Renal cortex interstitium (tissue), 11 donors: Measurements from ENCODE around the gene NKD1. TPM values are rescaled to one million over a fixed set of nuclear protein-coding genes. Genes with fewer than 3 reads are reported as not detected.

Experiments
- DNase-seq, 11 donors: peaks; one replicate each; pipeline ENCODE4 v3.0.0-alpha.2; 2013; ENCODE audit warnings: low read depth in 9 of 11, low spot score in 4 of 11; ENCODE audit errors: extremely low read depth in 1 of 11
- polyA plus RNA-seq, 3 donors: library from polyadenylated mRNA; unstranded; fragments of 120-200 nt; gene quantifications; one replicate each; pipeline ENCODE4 v1.2.1, GENCODE V29; 2013; ENCODE audit not compliant: insufficient read length in 3 of 3

Gene NKD1
- polyA plus RNA-seq, 3 donors, result 10.6 to 13.5 (median 11.8) TPM

DNA sequence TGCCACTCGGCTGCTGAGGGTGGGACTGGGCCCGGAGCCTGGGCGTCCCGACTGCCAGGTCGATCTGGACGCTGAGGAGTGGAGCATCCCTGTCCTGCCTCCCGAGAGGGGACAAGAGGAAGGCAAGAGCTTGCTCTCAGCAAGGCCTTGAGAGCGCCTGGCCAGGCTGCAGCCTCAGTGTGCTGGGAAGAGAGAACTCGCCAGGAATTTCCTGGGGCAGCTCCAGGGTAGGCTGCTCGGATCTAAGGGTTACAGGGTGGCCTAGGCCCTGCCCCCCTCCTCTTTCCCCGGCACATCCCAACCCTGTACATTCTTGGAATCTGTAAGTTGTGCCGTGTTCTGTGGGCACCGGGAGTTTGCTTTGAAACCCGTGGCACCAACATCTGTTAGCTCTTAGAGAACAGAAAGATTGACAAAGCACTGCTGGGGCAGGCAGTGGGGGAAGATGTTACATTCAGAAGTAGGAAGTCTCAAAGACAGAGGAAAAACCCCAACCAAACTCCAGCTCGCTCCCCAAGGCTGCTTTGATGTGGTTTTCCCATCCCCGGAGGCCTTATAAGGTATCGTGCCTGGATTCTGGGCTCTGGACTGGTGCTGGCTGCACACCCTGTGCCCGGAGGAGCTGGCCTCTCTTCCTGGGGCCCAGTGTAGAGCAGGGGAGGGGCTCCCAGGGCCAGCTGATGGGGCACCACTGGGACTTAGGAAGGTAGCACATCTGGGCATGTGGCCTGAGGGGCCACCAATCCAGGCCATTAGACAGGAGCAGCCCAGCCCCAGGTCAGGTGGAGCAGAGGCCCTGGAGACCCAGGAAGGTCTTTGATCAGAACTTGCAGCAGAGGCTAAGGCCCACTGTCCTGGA is 55.2 kb downstream of the NKD1 start:
- DNase-seq, result no peak

GRCh38 chr16:50604065-50604418 is 55.8 kb downstream of the NKD1 start:
- no peak for DNase-seq

DNA sequence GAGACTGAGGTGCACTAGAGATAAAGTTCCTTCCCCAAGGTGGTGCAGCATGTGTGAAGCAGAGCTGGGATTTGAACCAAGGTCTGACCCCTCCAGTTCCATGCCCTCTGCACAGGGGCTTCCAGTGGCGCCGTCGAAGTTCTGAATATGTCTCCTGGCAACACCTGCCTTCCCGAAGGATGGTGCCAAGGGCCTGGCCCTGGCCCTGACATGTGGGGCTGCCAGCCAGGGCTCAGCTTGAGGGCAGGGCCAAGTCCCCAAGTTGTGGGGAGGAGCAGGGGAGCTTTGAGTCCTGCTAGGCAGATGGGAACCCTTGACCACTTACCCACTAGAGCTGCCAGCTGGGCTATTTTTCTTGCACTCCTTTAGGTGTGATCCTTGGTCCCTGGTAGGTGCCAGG is 56.4 kb downstream of the NKD1 start:
- no peak for DNase-seq

DNA sequence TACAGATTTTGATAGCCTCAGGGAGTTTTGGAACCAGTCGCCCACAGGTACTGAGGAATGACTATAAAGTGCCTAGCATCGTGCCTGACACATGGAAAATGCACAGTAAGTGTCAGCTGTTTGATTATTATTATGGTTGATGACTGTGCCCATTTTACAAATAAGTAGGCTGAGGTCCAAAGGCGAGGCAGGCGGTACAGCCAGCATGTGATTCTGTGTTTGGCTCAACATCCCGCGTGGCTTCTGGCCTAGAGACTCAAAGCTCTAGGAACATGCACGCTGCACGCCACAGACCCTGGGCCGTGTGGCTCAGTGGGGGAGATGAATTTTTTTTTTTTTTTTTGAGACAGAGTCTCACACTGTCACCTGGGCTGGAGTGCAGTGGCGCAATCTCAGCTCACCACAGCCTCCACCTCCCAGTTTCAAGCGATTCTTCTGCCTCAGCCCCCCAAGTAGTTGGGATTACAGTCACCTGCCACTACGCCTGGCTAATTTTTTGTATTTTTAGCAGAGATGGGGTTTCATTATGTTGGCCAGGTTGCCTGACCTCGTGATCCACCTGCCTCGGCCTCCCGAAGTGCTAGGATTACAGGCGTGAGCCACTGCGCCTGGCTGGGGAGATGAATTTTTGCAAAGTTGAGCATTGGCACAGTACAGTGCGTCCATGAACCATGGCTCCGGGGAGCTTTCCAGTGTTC is 57.7 kb downstream of the NKD1 start:
- no peak for DNase-seq

- DNase-seq, result no peak
Measured at GRCh38 chr16:50606431-50607050, 58.3 kb downstream of the NKD1 start.

- no peak for DNase-seq
Measured at GRCh38 chr16:50607051-50607431, 58.8 kb downstream of the NKD1 start.

DNA sequence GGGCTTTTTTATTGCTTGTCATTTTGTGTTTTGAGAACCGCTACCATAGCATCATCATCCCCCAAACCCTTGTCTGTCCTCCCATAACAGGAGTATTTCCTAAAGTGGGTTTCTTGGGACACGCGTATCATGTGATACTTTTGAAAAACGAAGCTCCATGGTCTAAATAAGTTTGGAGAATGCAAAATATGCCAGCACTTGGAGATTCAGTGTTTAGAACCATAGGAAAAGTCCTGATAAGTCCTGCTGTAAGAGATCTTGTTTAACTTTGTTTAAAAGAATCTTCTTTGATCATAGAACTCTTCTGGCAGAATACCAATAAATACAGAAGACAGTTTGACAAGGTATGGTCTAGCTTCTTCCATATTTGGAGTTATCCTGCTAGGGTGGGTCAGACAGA is 59.3 kb downstream of the NKD1 start:
- DNase-seq, result no peak

- no peak for DNase-seq
Measured at GRCh38 chr16:50607970-50608557, 59.9 kb downstream of the NKD1 start.

GRCh38 chr16:50609049-50609448 is 60.9 kb downstream of the NKD1 start:
- DNase-seq, result no peak

GRCh38 chr16:50609471-50609870 is 61.3 kb downstream of the NKD1 start:
- no peak for DNase-seq

DNA sequence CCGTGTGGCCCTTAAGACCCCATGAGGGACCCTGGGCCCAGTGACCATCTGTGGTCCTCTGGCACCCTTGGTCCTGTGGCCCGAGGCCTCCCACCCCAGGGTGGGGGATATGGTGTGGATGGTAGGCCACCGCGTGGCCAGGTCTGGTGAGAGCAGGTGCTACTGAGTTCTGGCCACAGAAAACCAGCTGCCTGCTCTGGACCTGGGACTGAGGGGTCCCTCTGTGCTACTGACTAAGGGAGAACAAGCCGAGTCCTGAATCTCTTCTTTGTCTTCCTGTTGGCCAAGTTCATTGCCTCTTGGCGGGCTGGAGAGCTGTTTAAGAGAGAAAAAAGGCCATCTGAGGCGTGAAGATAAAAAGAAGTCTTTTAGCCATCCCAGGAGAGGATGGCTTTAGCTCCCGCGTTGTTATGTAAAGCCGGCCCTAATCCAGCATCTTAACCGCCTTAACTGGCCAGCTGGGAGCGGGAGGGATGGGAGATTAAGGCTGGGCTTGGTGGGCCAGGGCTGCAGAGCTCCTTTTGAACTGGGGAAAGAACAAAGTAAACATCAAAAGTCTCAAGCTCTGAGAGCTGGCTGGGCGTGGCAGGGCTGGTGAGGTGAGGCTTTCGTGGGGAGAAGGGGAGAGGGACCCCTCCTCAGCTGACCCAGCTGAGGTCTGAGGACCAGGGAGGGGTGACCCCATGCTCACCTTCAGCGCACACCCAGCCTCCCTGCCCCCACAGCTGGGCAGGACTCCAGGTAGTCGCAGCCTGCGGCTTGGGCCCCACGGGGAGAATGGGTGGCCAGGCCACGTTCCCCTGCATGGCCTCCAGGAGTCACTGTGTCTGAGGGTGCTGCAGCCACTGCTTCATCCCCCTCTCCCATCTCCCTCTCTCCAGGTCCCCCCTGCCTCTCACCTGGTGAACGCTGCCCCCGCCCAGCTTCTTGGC is 62.4 kb downstream of the NKD1 start:
- no peak for DNase-seq

DNA sequence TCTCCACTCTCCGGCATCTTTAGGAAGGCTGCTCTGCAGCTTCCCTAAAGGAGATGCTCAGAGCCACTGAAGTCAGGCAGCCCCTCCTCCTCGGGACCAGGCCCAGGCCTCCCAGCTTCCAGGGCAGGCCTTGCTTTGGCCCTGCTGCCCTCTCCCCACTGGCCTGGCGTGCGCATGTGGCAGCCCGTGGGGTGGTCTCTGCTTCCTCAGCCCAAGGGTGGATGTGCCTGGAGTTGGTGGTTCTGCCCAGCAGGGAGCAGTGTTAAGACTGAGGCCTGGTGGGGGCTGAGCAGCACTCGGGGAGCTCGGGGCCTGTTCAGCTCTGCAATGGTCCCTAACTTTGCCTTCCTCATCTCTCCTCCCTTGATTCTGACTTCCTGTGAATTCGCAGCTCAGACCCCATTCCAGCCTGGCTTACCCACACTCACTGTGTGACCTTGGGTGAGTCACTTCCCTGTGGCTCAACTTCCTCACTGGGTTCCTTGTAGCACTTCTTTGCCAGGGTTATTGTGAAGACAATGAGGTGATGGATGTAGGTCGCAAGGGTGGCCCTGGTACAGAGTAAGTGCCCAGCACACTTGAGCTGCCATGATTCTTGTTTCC is 63.2 kb downstream of the NKD1 start:
- no peak for DNase-seq

DNA sequence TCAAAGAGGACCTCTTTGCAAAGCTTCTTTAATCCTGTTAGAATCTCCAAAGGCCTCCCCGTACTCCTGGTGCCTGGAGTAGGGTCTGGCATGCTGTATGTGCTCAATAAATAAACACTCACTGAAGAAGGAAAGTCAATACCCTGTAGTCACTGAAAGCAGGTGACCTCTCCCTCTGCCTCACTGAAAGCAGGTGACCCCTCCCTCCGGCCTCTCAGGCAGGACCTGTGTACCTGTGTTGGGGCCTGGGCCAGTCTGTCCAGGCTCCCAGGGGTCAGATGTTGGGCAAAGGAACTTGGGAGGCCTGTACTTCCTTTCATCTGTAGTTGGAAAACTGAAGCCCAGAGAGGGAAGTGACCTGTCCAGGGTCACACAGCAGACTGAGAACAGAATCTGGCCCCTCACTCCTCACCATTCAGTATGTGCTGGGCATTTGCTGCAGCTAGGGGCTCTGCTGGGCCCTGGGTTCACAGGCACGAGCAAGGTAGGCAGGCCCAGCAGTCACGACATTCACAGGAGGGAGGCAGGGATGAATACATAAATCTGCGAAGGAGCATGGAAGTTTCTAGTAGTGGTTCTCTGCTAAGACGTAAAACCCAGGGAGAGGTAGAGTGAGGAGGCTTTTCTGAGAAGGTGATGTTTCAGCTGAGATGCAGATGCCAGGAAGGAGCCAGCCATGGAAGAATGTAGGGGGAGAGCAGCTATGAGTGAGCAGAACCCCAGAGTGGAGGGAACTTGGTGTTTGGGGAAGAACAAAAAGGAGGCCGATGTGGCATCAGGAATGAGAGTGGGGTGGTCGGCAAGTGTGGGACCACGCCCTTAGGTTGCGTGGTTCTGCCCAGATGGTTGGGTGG is 64.0 kb downstream of the NKD1 start:
- DNase-seq, result no peak

GRCh38 chr16:50612849-50613198 is 64.6 kb downstream of the NKD1 start:
- no peak for DNase-seq

DNA sequence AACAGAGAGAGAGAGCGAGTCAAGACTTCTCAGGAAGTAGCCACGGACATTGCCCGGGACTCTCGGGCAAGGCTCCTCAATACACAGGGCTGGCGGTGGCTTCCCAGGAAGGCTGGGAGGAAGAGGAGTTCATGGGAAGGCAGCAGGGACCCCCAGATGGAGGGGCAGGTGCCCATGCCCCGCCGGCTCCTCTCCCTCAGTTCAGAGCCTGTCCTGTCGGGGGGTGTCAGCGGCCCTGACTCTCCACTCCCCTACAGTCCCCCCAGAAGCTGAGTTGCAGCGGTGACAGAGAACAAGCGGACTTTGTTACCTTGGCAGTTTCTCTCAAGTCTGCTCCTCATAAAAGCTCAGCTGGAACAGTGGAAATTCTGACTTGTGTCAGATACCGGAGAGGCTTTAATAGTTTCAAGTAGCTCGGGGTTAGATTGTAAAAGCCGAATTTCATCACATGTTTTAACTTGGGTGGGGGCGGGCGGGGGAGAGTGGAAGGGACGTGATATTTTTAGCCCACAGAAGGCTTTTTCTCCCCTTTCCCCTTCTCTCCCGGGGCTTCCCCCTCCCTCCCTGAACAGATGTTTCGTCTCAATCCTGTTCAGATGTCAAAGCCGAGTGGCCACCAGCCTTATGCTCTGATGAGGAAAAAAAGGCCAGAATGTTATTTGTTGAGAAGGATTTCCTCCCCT is 65.2 kb downstream of the NKD1 start:
- DNase-seq, result peak in 8 of 11 donors; percentile 35 to 84 (median 66)

DNA sequence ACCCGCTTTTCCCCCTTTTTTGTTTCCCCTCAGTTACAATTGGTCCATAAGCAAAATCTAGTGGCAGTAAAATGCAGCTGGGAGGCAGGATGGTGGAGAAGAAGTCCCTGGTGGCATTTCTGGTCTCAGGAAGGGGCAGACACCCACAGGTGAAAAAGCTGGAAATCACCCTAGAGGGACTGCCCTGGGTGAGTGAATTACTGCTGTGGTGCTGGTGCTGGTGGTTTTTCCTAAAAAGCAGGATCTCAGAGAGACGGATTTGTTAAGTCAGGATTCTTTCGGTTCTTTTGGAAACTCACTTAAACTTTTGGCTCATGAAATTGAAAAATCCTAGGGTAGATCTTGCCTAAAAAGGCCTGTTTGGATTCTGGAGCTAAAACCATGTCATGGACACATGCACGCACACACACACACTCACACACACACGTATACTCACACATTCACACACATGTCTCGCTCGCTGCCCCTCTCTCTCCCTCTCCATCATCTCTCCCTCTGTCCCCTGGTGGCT is 65.8 kb downstream of the NKD1 start:
- no peak for DNase-seq
